WTC11 (cell line): ENCODE results near the gene NOL9. TPM values are rescaled to one million over a fixed set of nuclear protein-coding genes. Genes with fewer than 3 reads are reported as not detected.
"Not testable (repeated sequence)": the region's sequence is repeated elsewhere in the genome, so short reads cannot be mapped to it uniquely, and the experiment has no call there.

Experiments
- ATAC-seq: fragments of 200-7000 bp; cut with Tn5 transposase; 2 replicates; pipeline ENCODE4 v1.10.0; 2021; ENCODE audit warnings: mild to moderate bottlenecking, moderate library complexity
- CTCF ChIA-PET: fragments of 300-600 bp; sonication (Branson Sonifier 250); formaldehyde crosslinking; loops from one replicate; lab custom pipeline; 2021; ENCODE audit warnings: antibody characterized with exemption; lab: Charles Lee
- POLR2A ChIA-PET: fragments of 350-600 bp; sonication (Branson Sonifier 250); formaldehyde crosslinking; loops from one replicate; lab custom pipeline; 2021; ENCODE audit warnings: antibody characterized with exemption; lab: Charles Lee
- DNase-seq: peaks from one replicate; pipeline ENCODE4 v3.0.0; 2021; ENCODE audit warnings: low spot score
- H3K27ac Mint-ChIP-seq: 2 replicates; pipeline ENCODE4 v1.8.0; 2021; ENCODE audit warnings: mixed read lengths
- H3K27me3 Mint-ChIP-seq: 2 replicates; pipeline ENCODE4 v1.8.0; 2021; ENCODE audit warnings: low read depth, mild to moderate bottlenecking, moderate library complexity, mixed read lengths
- H3K36me3 Mint-ChIP-seq: 2 replicates; pipeline ENCODE4 v1.8.0; 2021; ENCODE audit warnings: mixed read lengths
- H3K4me1 Mint-ChIP-seq: 2 replicates; pipeline ENCODE4 v1.8.0; 2022; ENCODE audit warnings: mixed read lengths
- H3K4me3 Mint-ChIP-seq: 2 replicates; pipeline ENCODE4 v1.8.0; 2021; ENCODE audit warnings: mild to moderate bottlenecking, moderate library complexity, mixed read lengths
- H3K9me3 Mint-ChIP-seq: 2 replicates; pipeline ENCODE4 v1.8.0; 2021; ENCODE audit warnings: mixed read lengths
- ATF2 ChIP-seq: sonication (generic); formaldehyde crosslinking; IDR thresholded peaks from 2 replicates; pipeline ENCODE4 v1.8.1; 2022; ENCODE audit warnings: low read depth, missing genetic modification reagents, borderline replicate concordance
- ELF4 ChIP-seq: sonication (generic); formaldehyde crosslinking; IDR thresholded peaks from 2 replicates; pipeline ENCODE4 v1.8.1; 2022; ENCODE audit warnings: low read depth, mild to moderate bottlenecking, moderate library complexity, missing genetic modification reagents
- ESRRA ChIP-seq: sonication (generic); formaldehyde crosslinking; IDR thresholded peaks from 2 replicates; pipeline ENCODE4 v1.8.1; 2022; ENCODE audit warnings: mild to moderate bottlenecking, missing genetic modification reagents, borderline replicate concordance
- FOXP1 ChIP-seq: sonication (generic); formaldehyde crosslinking; IDR thresholded peaks from 2 replicates; pipeline ENCODE4 v1.8.0; 2022; ENCODE audit warnings: missing genetic modification reagents, mild to moderate bottlenecking, moderate library complexity, borderline replicate concordance
- GTF2I ChIP-seq: fragments of 250-450 bp; sonication (Bioruptor Pico); conservative IDR thresholded peaks from 2 replicates; pipeline ENCODE4 v1.4.0; 2021; ENCODE audit warnings: mild to moderate bottlenecking
- HMGA2 ChIP-seq: fragments of 250-450 bp; sonication (Bioruptor Pico); IDR thresholded peaks from 2 replicates; pipeline ENCODE4 v1.4.0; 2021; ENCODE audit warnings: mild to moderate bottlenecking, moderate library complexity
- JUN ChIP-seq: sonication (generic); formaldehyde crosslinking; IDR thresholded peaks from 2 replicates; pipeline ENCODE4 v1.8.0; 2023; ENCODE audit warnings: mild to moderate bottlenecking, missing genetic modification reagents
- KAT7 ChIP-seq: sonication (generic); formaldehyde crosslinking; IDR thresholded peaks from 2 replicates; pipeline ENCODE4 v1.8.1; 2023; ENCODE audit warnings: missing genetic modification reagents, mild to moderate bottlenecking, borderline replicate concordance
- MYBL2 ChIP-seq: sonication (generic); formaldehyde crosslinking; IDR thresholded peaks from 2 replicates; pipeline ENCODE4 v1.8.1; 2023; ENCODE audit warnings: mild to moderate bottlenecking, moderate library complexity, missing genetic modification reagents
- NFYB ChIP-seq: sonication (generic); formaldehyde crosslinking; conservative IDR thresholded peaks from 2 replicates; pipeline ENCODE4 v1.8.0; 2022; ENCODE audit warnings: low read depth, missing genetic modification reagents
- SMAD3 ChIP-seq: sonication (generic); formaldehyde crosslinking; IDR thresholded peaks from 2 replicates; pipeline ENCODE4 v1.8.0; 2022; ENCODE audit warnings: missing genetic modification reagents, mild to moderate bottlenecking, borderline replicate concordance
- SMAD4 ChIP-seq: sonication (generic); formaldehyde crosslinking; IDR thresholded peaks from 2 replicates; pipeline ENCODE4 v1.8.0; 2022; ENCODE audit warnings: mild to moderate bottlenecking, missing genetic modification reagents
- ZNF396 ChIP-seq: fragments of 250-450 bp; sonication (Bioruptor Pico); IDR thresholded peaks from 2 replicates; pipeline ENCODE4 v1.8.0; 2021; ENCODE audit warnings: mild to moderate bottlenecking, moderate library complexity, borderline replicate concordance
- total RNA-seq: library from RNA; stranded (reverse); gene quantifications from 3 replicates; pipeline ENCODE4 v1.2.3, GENCODE V29; 2021
- TF ChIP-seq, protein P1 (sequence below): fragments of 200-600 bp; IDR thresholded peaks from 2 replicates; pipeline ENCODE4 v1.8.0; 2022; ENCODE audit warnings: antibody characterized with exemption
- TF ChIP-seq, protein P2 (sequence below): sonication (generic); formaldehyde crosslinking; IDR thresholded peaks from 2 replicates; pipeline ENCODE4 v1.8.0; 2022; ENCODE audit warnings: mild to moderate bottlenecking, missing genetic modification reagents
- TF ChIP-seq, protein P3 (sequence below): fragments of 250-450 bp; sonication (Bioruptor Pico); IDR thresholded peaks from 2 replicates; pipeline ENCODE4 v1.9.0; 2021; ENCODE audit warnings: mild to moderate bottlenecking
- TF ChIP-seq, protein P4 (sequence below): sonication (generic); formaldehyde crosslinking; IDR thresholded peaks from 2 replicates; pipeline ENCODE4 v1.8.1; 2023; ENCODE audit warnings: mild to moderate bottlenecking, missing genetic modification reagents

NOL9 gene
- total RNA-seq, 1 experiment from 2014 or later = 37.4 TPM

DNA sequence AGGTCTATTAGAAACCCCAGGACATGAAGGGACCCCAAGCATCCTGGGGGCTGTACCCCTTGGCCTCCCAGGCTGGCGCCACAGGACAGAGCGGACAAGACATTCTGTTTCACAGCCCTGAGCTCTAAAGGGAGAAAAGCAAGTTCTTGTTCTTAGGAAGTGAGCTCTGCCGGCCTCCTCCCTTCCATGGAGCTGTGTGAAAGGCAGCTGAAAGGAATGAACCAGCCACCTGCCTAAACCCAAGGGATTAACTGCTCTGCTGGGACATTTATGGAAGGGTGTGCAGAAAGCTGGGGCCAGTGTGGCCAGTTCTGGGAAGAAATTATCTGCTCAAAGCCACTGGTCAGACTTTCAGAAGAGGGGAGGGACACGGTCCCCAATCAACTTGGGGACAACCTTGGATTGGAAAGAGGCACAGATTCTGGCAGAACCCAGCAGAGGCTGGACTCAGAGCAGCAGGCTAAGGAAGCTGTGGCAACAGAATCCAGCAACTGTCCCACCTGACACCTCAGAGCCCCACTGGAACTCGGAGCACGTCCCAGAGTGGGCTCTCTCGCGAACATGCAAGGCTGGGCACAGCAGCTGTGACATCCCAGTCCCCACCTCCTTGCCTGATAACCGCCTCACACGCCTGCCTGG, 46.2 kb upstream of the NOL9 start:
- POLR2A ChIA-PET = no interaction called here

GRCh38 chr1:6599991-6600390, 45.7 kb upstream of the NOL9 start:
- CTCF ChIA-PET = interaction anchor here (0.8 to 1.4 kb wide), 4 partner anchors 16 to 160 kb away, joined by 3 to 7 read pairs (median 4); partner anchors contain the start of genes NOL9 and TAS1R1
- H3K9me3 Mint-ChIP-seq, H3K27ac Mint-ChIP-seq, H3K27me3 Mint-ChIP-seq, POLR2A ChIA-PET, DNase-seq, ATAC-seq: not testable (repeated sequence)
- Mint-ChIP-seq H3K36me3 (peaks cover 19% of the 10 kb centered on the region), H3K4me3 (peak overlapping the region; percentile 80), H3K4me1 (peaks cover 23% of the 10 kb centered on the region)

More for the DNA sequence above, 46.2 kb upstream of the NOL9 start:
- H3K36me3 Mint-ChIP-seq = peaks cover 14% of the 10 kb centered on the region
- no peaks in the 10 kb centered on the region; the same call in 1 of the 2 replicates for H3K27me3 Mint-ChIP-seq
- peaks cover 23% of the 10 kb centered on the region for H3K4me1 Mint-ChIP-seq
- peak overlapping the region; percentile 80 for H3K4me3 Mint-ChIP-seq
- DNase-seq = no peak
- CTCF ChIA-PET = interaction anchor here (0.7 to 1.4 kb wide), 5 partner anchors 15 to 160 kb away, joined by 3 to 7 read pairs (median 4); partner anchors contain the start of genes NOL9 and TAS1R1
- no peak for ATAC-seq
- no peak for TF ChIP-seq ELF4 (CRISPR knock-in tag)
- no peaks in the 10 kb centered on the region for H3K9me3 Mint-ChIP-seq
- H3K27ac Mint-ChIP-seq = peak overlapping the region; percentile 41; the same call in 1 of the 2 replicates

DNA sequence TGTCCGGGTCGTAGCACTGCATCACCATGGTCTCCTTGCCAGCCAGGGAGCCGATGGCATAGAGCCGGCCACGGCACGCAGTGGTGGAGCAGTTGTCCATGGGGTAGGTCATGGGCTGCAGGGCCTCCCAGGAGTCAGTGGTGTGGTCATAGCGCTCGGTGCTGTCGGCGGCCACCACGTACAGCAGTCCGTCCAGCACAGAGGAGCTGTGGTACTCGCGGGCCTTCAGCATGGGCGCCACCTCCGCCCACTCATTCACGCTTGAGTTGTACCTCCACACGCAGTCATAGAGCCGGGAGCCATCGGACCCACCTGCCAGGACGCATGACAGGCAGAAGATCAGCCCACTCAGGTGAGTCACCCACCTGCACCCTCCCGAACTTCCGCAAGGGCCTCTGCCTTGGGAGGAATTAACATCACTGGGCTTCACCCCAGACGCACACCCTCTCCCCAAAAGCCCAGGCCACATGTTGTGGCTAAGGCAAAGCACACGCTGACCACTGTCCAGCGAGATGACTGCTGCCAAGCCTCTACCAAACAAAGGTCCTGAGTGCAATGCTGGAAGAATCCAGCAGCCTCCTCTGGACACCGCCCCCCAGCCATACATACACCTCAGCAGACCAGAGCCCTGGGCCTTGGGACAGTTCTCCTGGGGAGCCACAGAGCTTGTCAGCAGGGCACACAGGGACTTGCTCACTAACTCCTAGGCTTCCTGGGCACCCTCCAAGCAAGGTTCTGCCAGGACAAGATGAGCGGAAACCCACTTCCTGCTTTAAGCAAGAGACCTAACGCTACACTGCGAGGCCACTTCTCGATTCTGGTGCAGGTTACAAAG, 45.0 kb upstream of the NOL9 start:
- Mint-ChIP-seq H3K27me3 (no peaks in the 10 kb centered on the region; the same call in 1 of the 2 replicates), H3K4me1 (peaks cover 22% of the 10 kb centered on the region), H3K36me3 (peaks cover 21% of the 10 kb centered on the region), H3K27ac (no peak overlapping the region), H3K9me3 (no peaks in the 10 kb centered on the region), H3K4me3 (no peak overlapping the region)
- CTCF ChIA-PET = interaction anchor here (1.1 to 1.4 kb wide), 2 partner anchors 17 to 45 kb away, joined by 3 to 7 read pairs; partner anchors contain the start of genes NOL9 and TAS1R1
- no peak for ATAC-seq
- DNase-seq = no peak
- POLR2A ChIA-PET = no interaction called here
- no peak for TF ChIP-seq MYBL2
- TF ChIP-seq HMGA2 (CRISPR knock-in tag) = no peak
- no peak for TF ChIP-seq SMAD3 (CRISPR knock-in tag)
- no peak for TF ChIP-seq KAT7
- TF ChIP-seq NFYB (CRISPR knock-in tag) = no peak
- TF ChIP-seq, protein P1, sequence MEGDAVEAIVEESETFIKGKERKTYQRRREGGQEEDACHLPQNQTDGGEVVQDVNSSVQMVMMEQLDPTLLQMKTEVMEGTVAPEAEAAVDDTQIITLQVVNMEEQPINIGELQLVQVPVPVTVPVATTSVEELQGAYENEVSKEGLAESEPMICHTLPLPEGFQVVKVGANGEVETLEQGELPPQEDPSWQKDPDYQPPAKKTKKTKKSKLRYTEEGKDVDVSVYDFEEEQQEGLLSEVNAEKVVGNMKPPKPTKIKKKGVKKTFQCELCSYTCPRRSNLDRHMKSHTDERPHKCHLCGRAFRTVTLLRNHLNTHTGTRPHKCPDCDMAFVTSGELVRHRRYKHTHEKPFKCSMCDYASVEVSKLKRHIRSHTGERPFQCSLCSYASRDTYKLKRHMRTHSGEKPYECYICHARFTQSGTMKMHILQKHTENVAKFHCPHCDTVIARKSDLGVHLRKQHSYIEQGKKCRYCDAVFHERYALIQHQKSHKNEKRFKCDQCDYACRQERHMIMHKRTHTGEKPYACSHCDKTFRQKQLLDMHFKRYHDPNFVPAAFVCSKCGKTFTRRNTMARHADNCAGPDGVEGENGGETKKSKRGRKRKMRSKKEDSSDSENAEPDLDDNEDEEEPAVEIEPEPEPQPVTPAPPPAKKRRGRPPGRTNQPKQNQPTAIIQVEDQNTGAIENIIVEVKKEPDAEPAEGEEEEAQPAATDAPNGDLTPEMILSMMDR = no peak
- TF ChIP-seq ESRRA = no peak
- TF ChIP-seq FOXP1 (CRISPR knock-in tag) = no peak
- TF ChIP-seq SMAD4 = no peak
- TF ChIP-seq, protein P2, sequence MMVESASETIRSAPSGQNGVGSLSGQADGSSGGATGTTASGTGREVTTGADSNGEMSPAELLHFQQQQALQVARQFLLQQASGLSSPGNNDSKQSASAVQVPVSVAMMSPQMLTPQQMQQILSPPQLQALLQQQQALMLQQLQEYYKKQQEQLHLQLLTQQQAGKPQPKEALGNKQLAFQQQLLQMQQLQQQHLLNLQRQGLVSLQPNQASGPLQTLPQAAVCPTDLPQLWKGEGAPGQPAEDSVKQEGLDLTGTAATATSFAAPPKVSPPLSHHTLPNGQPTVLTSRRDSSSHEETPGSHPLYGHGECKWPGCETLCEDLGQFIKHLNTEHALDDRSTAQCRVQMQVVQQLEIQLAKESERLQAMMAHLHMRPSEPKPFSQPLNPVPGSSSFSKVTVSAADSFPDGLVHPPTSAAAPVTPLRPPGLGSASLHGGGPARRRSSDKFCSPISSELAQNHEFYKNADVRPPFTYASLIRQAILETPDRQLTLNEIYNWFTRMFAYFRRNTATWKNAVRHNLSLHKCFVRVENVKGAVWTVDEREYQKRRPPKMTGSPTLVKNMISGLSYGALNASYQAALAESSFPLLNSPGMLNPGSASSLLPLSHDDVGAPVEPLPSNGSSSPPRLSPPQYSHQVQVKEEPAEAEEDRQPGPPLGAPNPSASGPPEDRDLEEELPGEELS (CRISPR knock-in tag) = no peak
- TF ChIP-seq, protein P3, sequence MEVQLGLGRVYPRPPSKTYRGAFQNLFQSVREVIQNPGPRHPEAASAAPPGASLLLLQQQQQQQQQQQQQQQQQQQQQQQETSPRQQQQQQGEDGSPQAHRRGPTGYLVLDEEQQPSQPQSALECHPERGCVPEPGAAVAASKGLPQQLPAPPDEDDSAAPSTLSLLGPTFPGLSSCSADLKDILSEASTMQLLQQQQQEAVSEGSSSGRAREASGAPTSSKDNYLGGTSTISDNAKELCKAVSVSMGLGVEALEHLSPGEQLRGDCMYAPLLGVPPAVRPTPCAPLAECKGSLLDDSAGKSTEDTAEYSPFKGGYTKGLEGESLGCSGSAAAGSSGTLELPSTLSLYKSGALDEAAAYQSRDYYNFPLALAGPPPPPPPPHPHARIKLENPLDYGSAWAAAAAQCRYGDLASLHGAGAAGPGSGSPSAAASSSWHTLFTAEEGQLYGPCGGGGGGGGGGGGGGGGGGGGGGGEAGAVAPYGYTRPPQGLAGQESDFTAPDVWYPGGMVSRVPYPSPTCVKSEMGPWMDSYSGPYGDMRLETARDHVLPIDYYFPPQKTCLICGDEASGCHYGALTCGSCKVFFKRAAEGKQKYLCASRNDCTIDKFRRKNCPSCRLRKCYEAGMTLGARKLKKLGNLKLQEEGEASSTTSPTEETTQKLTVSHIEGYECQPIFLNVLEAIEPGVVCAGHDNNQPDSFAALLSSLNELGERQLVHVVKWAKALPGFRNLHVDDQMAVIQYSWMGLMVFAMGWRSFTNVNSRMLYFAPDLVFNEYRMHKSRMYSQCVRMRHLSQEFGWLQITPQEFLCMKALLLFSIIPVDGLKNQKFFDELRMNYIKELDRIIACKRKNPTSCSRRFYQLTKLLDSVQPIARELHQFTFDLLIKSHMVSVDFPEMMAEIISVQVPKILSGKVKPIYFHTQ (CRISPR knock-in tag) = no peak
- TF ChIP-seq, protein P4, sequence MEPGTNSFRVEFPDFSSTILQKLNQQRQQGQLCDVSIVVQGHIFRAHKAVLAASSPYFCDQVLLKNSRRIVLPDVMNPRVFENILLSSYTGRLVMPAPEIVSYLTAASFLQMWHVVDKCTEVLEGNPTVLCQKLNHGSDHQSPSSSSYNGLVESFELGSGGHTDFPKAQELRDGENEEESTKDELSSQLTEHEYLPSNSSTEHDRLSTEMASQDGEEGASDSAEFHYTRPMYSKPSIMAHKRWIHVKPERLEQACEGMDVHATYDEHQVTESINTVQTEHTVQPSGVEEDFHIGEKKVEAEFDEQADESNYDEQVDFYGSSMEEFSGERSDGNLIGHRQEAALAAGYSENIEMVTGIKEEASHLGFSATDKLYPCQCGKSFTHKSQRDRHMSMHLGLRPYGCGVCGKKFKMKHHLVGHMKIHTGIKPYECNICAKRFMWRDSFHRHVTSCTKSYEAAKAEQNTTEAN = no peak
- no peak for TF ChIP-seq ATF2 (CRISPR knock-in tag)
- no peak for TF ChIP-seq ZNF396 (CRISPR knock-in tag)
- no peak for TF ChIP-seq JUN (CRISPR knock-in tag)
- no peak for TF ChIP-seq GTF2I
